NB4 (cell line): ENCODE data around the gene PLCH1.

ENCODE experiments used
- CTCF ChIP-seq: IDR thresholded peaks from one replicate; pipeline ENCODE4 v1.5.1; 2012; ENCODE audit warnings: low read depth, low read length
- MAX ChIP-seq: IDR thresholded peaks from 2 replicates; pipeline ENCODE4 v1.6.1; 2011; ENCODE audit warnings: low read depth, low read length
- MYC ChIP-seq: IDR thresholded peaks from 2 replicates; pipeline ENCODE4 v1.6.1; 2011; ENCODE audit warnings: low read depth, low read length
- POLR2A ChIP-seq: IDR thresholded peaks from 2 replicates; pipeline ENCODE4 v1.6.1; 2011; ENCODE audit warnings: mild to moderate bottlenecking; ENCODE audit not compliant: insufficient read length; ENCODE audit errors: extremely low read depth

- TF ChIP-seq CTCF, result no peak
- TF ChIP-seq POLR2A, result no peak
- TF ChIP-seq MAX, result no peak
- no peak for TF ChIP-seq MYC
Measured at GRCh38 chr3:155512175-155512866, 232.6 kb downstream of the PLCH1 start.
